GM12878 (cell line): ENCODE measurements around the gene ZDHHC3. TPM values are rescaled to one million over a fixed set of nuclear protein-coding genes. Genes with fewer than 3 reads are reported as not detected.

Source experiments
- ATAC-seq: fragments of 200-7000 bp; cut with Tn5 transposase; 3 replicates; pipeline ENCODE4 v1.9.1; 2020; ENCODE audit warnings: mild to moderate bottlenecking, moderate library complexity
- BruUV-seq: library from RNA; stranded (reverse); fragments of 400-500 nt; replicated peaks from 2 replicates; lab custom pipeline; 2021; lab: Mats Ljungman, UMichigan
- CTCF ChIA-PET: fragments of 300-600 bp; sonication (Branson Sonifier 250); formaldehyde crosslinking; extraction: SDS; loops from one replicate; lab custom pipeline; 2021; ENCODE audit warnings: inconsistent platforms; lab: Yijun Ruan, JAX
- POLR2A ChIA-PET: fragments of 350-600 bp; formaldehyde crosslinking; extraction: SDS; loops from one replicate; lab custom pipeline; 2021; ENCODE audit warnings: inconsistent platforms; lab: Charles Lee
- RAD21 ChIA-PET: fragments of 300-600 bp; sonication (Branson Sonifier 250); formaldehyde crosslinking; loops from one replicate; lab custom pipeline; 2023; ENCODE audit warnings: antibody characterized with exemption; ENCODE audit not compliant: unreplicated experiment; lab: Charles Lee
- SMC1A ChIA-PET: fragments of 300-600 bp; sonication (Branson Sonifier 250); formaldehyde crosslinking; loops from one replicate; lab custom pipeline; 2023; ENCODE audit not compliant: unreplicated experiment, uncharacterized antibody; lab: Charles Lee
- DNase-seq: peaks from one replicate; pipeline ENCODE4 v3.0.0-alpha.2; 2011; ENCODE audit warnings: low read depth, low spot score
- FAIRE-seq: peaks from 3 replicates; lab custom pipeline; 2011; peaks lifted over from hg19 to GRCh38; lab: Jason Lieb, UNC
- H2AFZ ChIP-seq: 2 replicates; pipeline ENCODE4 v1.6.0; 2011; ENCODE audit warnings: low read depth, low read length, control low read depth; ENCODE audit not compliant: control insufficient read depth
- H3K27ac ChIP-seq: 2 replicates; pipeline ENCODE4 v1.5.1; 2011; ENCODE audit warnings: control low read depth; ENCODE audit not compliant: control insufficient read depth, insufficient read depth
- H3K27me3 ChIP-seq, 2 experiments: replicated peaks in 1 of 2; 2 replicates each; pipeline versions ENCODE4 v1.6.0 to v1.6.1; 2011; ENCODE audit warnings: low read length in 1 of 2; ENCODE audit not compliant: control insufficient read depth in 2 of 2, insufficient read depth in 2 of 2
- H3K36me3 ChIP-seq, 2 experiments: 2 replicates each; pipeline ENCODE4 v1.5.1; 2011; ENCODE audit warnings: low read length in 1 of 2; ENCODE audit not compliant: control insufficient read depth in 2 of 2, insufficient read depth in 2 of 2
- H3K4me1 ChIP-seq: 2 replicates; pipeline ENCODE4 v1.6.1; 2011; ENCODE audit warnings: mild to moderate bottlenecking, low read length, moderate library complexity, mixed read lengths; ENCODE audit not compliant: control insufficient read depth, insufficient read depth
- H3K4me2 ChIP-seq: 2 replicates; pipeline ENCODE4 v1.6.0; 2011; ENCODE audit warnings: control low read depth; ENCODE audit not compliant: control insufficient read depth, insufficient read depth
- H3K4me3 ChIP-seq: fragments of 200-600 bp; sonication (generic); 2 replicates; pipeline ENCODE4 v1.5.1; 2016
- H3K79me2 ChIP-seq: 2 replicates; pipeline ENCODE4 v1.6.0; 2011; ENCODE audit warnings: low read length; ENCODE audit not compliant: control insufficient read depth, insufficient read depth
- H3K9ac ChIP-seq: 2 replicates; pipeline ENCODE4 v1.8.0; 2011; ENCODE audit warnings: low read length, control low read depth, mixed read lengths; ENCODE audit not compliant: control insufficient read depth, insufficient read depth
- H3K9me3 ChIP-seq: replicated peaks from 3 replicates; pipeline ENCODE4 v1.5.1; 2011; ENCODE audit warnings: mild to moderate bottlenecking, low read length; ENCODE audit not compliant: control insufficient read depth, insufficient read depth
- H4K20me1 ChIP-seq: 2 replicates; pipeline ENCODE4 v1.6.0; 2011; ENCODE audit not compliant: control insufficient read depth, insufficient read depth
- EZH2 ChIP-seq: IDR thresholded peaks from 2 replicates; pipeline ENCODE4 v1.6.1; 2012; ENCODE audit warnings: low read depth, mild to moderate bottlenecking, control low read depth, inconsistent platforms, low read length, borderline replicate concordance; ENCODE audit not compliant: control insufficient read depth
- HDAC6 ChIP-seq: fragments of 200-600 bp; sonication (generic); IDR thresholded peaks from one replicate; pipeline ENCODE4 v1.8.0; 2017; ENCODE audit warnings: antibody characterized with exemption; ENCODE audit not compliant: unreplicated experiment
- JUND ChIP-seq: IDR thresholded peaks from 2 replicates; pipeline ENCODE4 v1.6.1; 2012; ENCODE audit warnings: low read depth, mild to moderate bottlenecking, low read length, improper control_type of control experiment, moderate library complexity
- MXI1 ChIP-seq: fragments of 150-350 bp; IDR thresholded peaks from 2 replicates; pipeline ENCODE4 v1.6.1; 2011; ENCODE audit warnings: low read depth, mild to moderate bottlenecking, inconsistent platforms, low read length, improper control_type of control experiment
- RAD21 ChIP-seq: IDR thresholded peaks from 2 replicates; pipeline ENCODE4 v1.6.1; 2011; ENCODE audit warnings: mild to moderate bottlenecking, low read depth, low read length, moderate library complexity; ENCODE audit not compliant: insufficient read depth
- SIX5 ChIP-seq: IDR thresholded peaks from 2 replicates; pipeline ENCODE4 v1.6.1; 2011; ENCODE audit warnings: mild to moderate bottlenecking, low read depth, low read length, moderate library complexity; ENCODE audit not compliant: severe bottlenecking
- ZNF384 ChIP-seq: IDR thresholded peaks from 2 replicates; pipeline ENCODE4 v1.6.1; 2012; ENCODE audit warnings: low read depth, mild to moderate bottlenecking, low read length, improper control_type of control experiment, borderline replicate concordance
- WGBS: methylation state at CpG from one replicate; pipeline ENCODE4 v1.1.6; 2016; ENCODE audit warnings: low lambda C conversion rate; ENCODE audit not compliant: insufficient replicate concordance, insufficient coverage; ENCODE audit errors: missing lambda C conversion rate; 5-methylcytosine and 5-hydroxymethylcytosine counted together
- in situ Hi-C: fragments of 300-500 bp; cut with MboI; formaldehyde crosslinking; loops from 9 replicates; pipeline ENCODE4 v1.14.3; 2018; ENCODE audit warnings: mixed read lengths
- intact Hi-C: fragments of 100-400 bp; cut with micrococcal nuclease; formaldehyde crosslinking; loops from one replicate; pipeline ENCODE4 v1.14.2; 2022; ENCODE audit not compliant: unreplicated experiment
- polyA plus RNA-seq, 11 experiments: library from polyadenylated mRNA; depleted of rRNA in 4 of 11; unstranded in 6 of 11; stranded (reverse) in 5 of 11; fragments of >200 nt; fragmentation: Nextera tagmentation in 4 of 11; fragmentation: Illumina TruSeq in 1 of 11; extraction: Ambion mirVana in 4 of 11; extraction: Trizol in 1 of 11; gene quantifications; 1 replicate in 1 of 11; 2 replicates in 10 of 11; pipeline versions ENCODE4 v1.2.1 to v1.2.3, GENCODE V29; 2011 to 2016; ENCODE audit warnings: inconsistent platforms in 2 of 11, missing spikeins in 2 of 11, low read depth in 1 of 11
- total RNA-seq, 4 experiments: library from RNA; depleted of rRNA in 3 of 4; stranded (reverse); fragments of >200 nt in 3 of 4; fragmentation: Illumina TruSeq in 1 of 4; extraction: Trizol in 1 of 4; gene quantifications; 2 replicates each; pipeline versions ENCODE4 v1.2.1 to v1.2.3, GENCODE V29; 2013 to 2021

The ZDHHC3 gene
- total and polyA plus RNA-seq, 10 of the 15 experiments (the other 5 are each of a cell fraction or from before 2014, with no cell fraction given) = 6.8 to 79.1 (median 40.8) TPM

- CTCF ChIA-PET = interaction anchor here (0.6 to 1.5 kb wide), 3 partner anchors 10 to 554 kb away, joined by 3 to 7 read pairs (median 4); no protein-coding TSS in a partner anchor
- no peak for TF ChIP-seq RAD21
- no peak for TF ChIP-seq MXI1
- TF ChIP-seq HDAC6 = no peak
- TF ChIP-seq EZH2 = no peak
- no peak for TF ChIP-seq SIX5
- TF ChIP-seq ZNF384 = no peak
- TF ChIP-seq JUND = no peak
- TF ChIP-seq, all 136 proteins: peak for 0
Measured at GRCh38 chr3:44906997-44907396, 69.0 kb downstream of the ZDHHC3 start.

More at GRCh38 chr3:44906997-44907396, 69.0 kb downstream of the ZDHHC3 start:
- no peaks in the 10 kb centered on the region; a peak in 1 of 4 replicates for H3K27me3 ChIP-seq
- WGBS = 8% methylated on average over 4 of the region's 4 CpGs
- SMC1A ChIA-PET = interaction anchor here (0.6 to 1.7 kb wide), 3 partner anchors 18 to 379 kb away, joined by 3 to 4 read pairs (median 3); no protein-coding TSS in a partner anchor
- no peak overlapping the region for H2AFZ ChIP-seq
- H3K9me3 ChIP-seq = no peaks in the 10 kb centered on the region; the same call in 2 of the 3 replicates
- ATAC-seq (no peak), DNase-seq (no peak), FAIRE-seq (no peak)
- no peaks in the 10 kb centered on the region for H4K20me1 ChIP-seq
- no peaks in the 10 kb centered on the region for H3K79me2 ChIP-seq
- H3K36me3 ChIP-seq = no peaks in the 10 kb centered on the region
- RAD21 ChIA-PET = no interaction called here
- intact Hi-C loops (no loop called here), in situ Hi-C loops (no loop called here)
- no peak overlapping the region for H3K4me2 ChIP-seq
- H3K27ac ChIP-seq = no peak overlapping the region
- no peaks in the 10 kb centered on the region for H3K4me1 ChIP-seq
- no peak overlapping the region for H3K4me3 ChIP-seq
- POLR2A ChIA-PET = no interaction called here
- no peak overlapping the region for H3K9ac ChIP-seq
- BruUV-seq = no TSS peak
